ENCODE data around the gene SKI.

The SKI gene

DNA sequence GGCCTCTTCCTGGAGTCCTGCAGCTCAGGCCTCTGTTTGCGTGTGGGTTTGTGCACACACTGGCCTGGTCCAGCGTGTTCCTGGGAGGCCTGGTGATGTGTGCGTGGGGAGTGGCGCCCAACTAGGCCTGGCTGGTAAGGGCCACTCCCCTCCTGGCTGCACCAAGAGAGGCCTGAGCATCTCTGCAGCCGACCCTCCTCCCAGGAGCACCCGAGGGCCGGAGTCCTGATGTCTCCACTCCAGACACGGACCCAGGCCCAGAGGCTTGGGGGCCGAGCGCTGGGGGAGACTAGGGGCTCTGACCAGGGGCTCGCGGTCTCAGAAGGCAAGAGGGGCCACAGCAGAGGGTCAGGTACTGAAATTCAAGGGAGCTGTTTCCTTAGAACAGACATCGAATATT is 130.0 kb downstream of the SKI start:
- Histone ChIP-seq H3K27me3 (ENCODE audit: insufficient read depth, low read length, poor library complexity) (no peaks in the 10 kb centered on the region), H3K79me2 (ENCODE audit: insufficient read depth, low read length) (no peaks in the 10 kb centered on the region), H3K9ac (ENCODE audit: low read depth, low read length) (no peak overlapping the region), H3K36me3 (ENCODE audit: insufficient read depth, low read length) (no peaks in the 10 kb centered on the region), H3K4me1 (ENCODE audit: insufficient read depth, low read length) (no peaks in the 10 kb centered on the region), H3K9me3 (ENCODE audit: insufficient read depth, low read length, severe bottlenecking) (no peaks in the 10 kb centered on the region), H2AFZ (ENCODE audit: low read depth, low read length) (no peak overlapping the region), H3K27ac (ENCODE audit: low read length) (no peak overlapping the region), H3K4me3 (ENCODE audit: low read depth in 1 of 2, low read length in 2 of 2) (no peak overlapping the region), H4K20me1 (ENCODE audit: insufficient read depth, low read length) (no peaks in the 10 kb centered on the region), H3K4me2 (ENCODE audit: insufficient read depth, low read length) (no peak overlapping the region)
- ATAC-seq (ENCODE audit: insufficient read depth, low read depth) (no peak), DNase-seq (no peak)
- TF ChIP-seq EZH2 (IDR thresholded peaks at IDR 0.05; ENCODE audit: borderline replicate concordance, low read depth, low read length, severe bottlenecking) (no peak), CTCF (IDR thresholded peaks at IDR 0.05; ENCODE audit: borderline replicate concordance, extremely low read depth, low read length, poor library complexity, severe bottlenecking) (no peak)

DNA sequence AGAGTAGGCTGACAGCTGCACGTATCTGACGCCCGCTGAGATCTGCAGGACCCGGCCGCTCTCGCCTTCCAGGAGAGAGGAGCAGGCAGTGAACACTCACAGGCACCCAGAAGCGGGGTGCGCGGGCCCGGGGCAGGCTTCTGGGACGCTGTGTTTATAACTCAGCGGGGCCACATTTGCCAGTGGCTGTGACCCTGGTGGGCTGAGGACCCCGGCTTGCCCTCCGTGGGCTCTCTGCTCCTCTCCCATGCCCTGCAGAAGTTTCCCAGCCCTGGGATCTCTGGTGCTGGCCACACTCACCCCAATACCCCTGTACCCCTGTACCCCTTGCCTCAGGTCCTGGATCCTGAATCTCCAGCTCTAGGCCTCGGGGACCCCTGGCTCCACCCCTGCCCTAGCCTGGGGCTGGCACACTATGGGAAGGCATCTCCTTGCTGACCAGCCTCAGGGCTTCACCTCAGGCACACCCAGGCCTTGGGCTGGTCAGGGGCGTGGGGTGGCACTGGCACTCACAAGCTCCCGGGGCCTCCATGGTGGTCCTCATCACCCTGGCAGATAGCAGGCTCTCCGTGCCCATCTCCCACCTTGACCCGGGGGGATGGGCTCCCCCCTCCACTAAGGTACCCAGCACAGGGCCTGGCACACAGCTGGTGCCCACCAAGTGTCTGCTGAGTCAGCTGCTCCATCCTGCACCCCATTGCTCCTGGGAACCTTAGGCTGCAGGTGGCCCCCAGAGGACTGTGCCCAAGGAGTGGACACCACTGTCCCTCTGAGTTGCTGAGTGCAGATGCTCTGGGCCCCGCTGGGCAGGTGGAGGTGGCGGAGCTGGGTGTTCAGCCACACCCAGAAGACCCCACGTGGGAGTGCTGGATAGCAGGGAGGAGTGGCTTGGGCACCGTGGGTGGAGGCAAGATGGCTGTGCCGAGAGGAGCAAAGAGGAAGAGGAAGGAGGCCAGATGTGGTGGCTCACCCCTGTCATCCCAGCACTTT is 130.8 kb downstream of the SKI start:
- H3K27me3 ChIP-seq (ENCODE audit: insufficient read depth, low read length, poor library complexity) = no peaks in the 10 kb centered on the region
- no peaks in the 10 kb centered on the region for H3K79me2 ChIP-seq (ENCODE audit: insufficient read depth, low read length)
- H3K27ac ChIP-seq (ENCODE audit: low read length) = no peak overlapping the region
- ATAC-seq (ENCODE audit: insufficient read depth, low read depth) (no peak), DNase-seq (no peak)
- no peaks in the 10 kb centered on the region for H3K4me1 ChIP-seq (ENCODE audit: insufficient read depth, low read length)
- H3K36me3 ChIP-seq (ENCODE audit: insufficient read depth, low read length) = no peaks in the 10 kb centered on the region
- no peaks in the 10 kb centered on the region for H3K9me3 ChIP-seq (ENCODE audit: insufficient read depth, low read length, severe bottlenecking)
- no peak overlapping the region for H2AFZ ChIP-seq (ENCODE audit: low read depth, low read length)
- no peaks in the 10 kb centered on the region for H4K20me1 ChIP-seq (ENCODE audit: insufficient read depth, low read length)
- H3K9ac ChIP-seq (ENCODE audit: low read depth, low read length) = no peak overlapping the region
- H3K4me3 ChIP-seq (ENCODE audit: low read depth in 1 of 2, low read length in 2 of 2) = no peak overlapping the region
- H3K4me2 ChIP-seq (ENCODE audit: insufficient read depth, low read length) = no peak overlapping the region
- TF ChIP-seq CTCF (IDR thresholded peaks at IDR 0.05; ENCODE audit: borderline replicate concordance, extremely low read depth, low read length, poor library complexity, severe bottlenecking) (no peak), EZH2 (IDR thresholded peaks at IDR 0.05; ENCODE audit: borderline replicate concordance, low read depth, low read length, severe bottlenecking) (no peak)
